HEK293T (cell line): Measurements from ENCODE around the gene GTSE1.

Source experiments
- ARNT ChIP-seq: fragments of 450-650 bp; IDR thresholded peaks from 2 replicates; pipeline ENCODE4 v1.6.1; 2017; ENCODE audit warnings: mild to moderate bottlenecking
- ELF4 ChIP-seq: fragments of 450-650 bp; IDR thresholded peaks from 2 replicates; pipeline ENCODE4 v1.6.1; 2017; ENCODE audit warnings: antibody characterized with exemption
- FOXA1 ChIP-seq: fragments of 450-650 bp; IDR thresholded peaks from 2 replicates; pipeline ENCODE4 v1.6.1; 2016; ENCODE audit warnings: mild to moderate bottlenecking
- L3MBTL2 ChIP-seq: fragments of 450-650 bp; conservative IDR thresholded peaks from 2 replicates; pipeline ENCODE4 v1.6.1; 2016; ENCODE audit warnings: mild to moderate bottlenecking
- PKNOX1 ChIP-seq: fragments of 450-650 bp; IDR thresholded peaks from 2 replicates; pipeline ENCODE4 v1.6.1; 2016
- TARDBP ChIP-seq: fragments of 450-650 bp; IDR thresholded peaks from 2 replicates; pipeline ENCODE4 v1.6.1; 2016

GRCh38 chr22:46300491-46300890, 3.8 kb downstream of the GTSE1 start:
- no peak for TF ChIP-seq FOXA1
- TF ChIP-seq L3MBTL2, result no peak
- TF ChIP-seq TARDBP, result no peak
- no peak for TF ChIP-seq PKNOX1
- TF ChIP-seq ELF4, result no peak
- TF ChIP-seq ARNT, result no peak
